D721Med (cell line): ENCODE measurements around the gene IRS1.

ENCODE experiments used
- DNase-seq: peaks from one replicate; pipeline ENCODE4 v3.0.0; 2011; ENCODE audit warnings: low spot score; ENCODE audit not compliant: insufficient read length
- FAIRE-seq: peaks from 2 replicates; lab custom pipeline; 2011; peaks lifted over from hg19 to GRCh38; lab: Jason Lieb, UNC
- TF ChIP-seq, protein P1 (sequence below): IDR thresholded peaks from 2 replicates; pipeline ENCODE4 v1.5.1; 2012; ENCODE audit warnings: mild to moderate bottlenecking, control low read depth; ENCODE audit not compliant: insufficient read depth; ENCODE audit errors: missing control alignments

Gene IRS1

DNA sequence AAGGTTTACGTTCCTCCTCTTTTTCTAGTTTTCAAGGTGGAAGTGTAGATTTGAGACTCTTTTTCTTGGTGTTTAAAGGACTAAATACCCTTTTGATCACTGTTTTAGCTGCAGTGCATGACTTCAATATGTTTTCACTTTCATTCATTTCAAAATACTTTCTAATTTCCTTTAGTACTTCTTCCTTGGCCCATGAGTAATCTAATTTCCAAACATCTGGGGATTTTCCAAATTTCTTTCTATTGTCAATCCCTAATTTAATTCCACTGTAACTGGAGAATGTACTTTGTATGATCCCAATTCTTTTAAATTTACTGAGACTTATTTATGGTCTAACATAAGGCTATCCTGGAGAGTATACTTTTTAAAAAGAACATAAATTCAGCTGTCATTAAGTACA is 32.4 kb upstream of the IRS1 start:
- DNase-seq, result no peak
- no peak for FAIRE-seq
- TF ChIP-seq, protein P1, sequence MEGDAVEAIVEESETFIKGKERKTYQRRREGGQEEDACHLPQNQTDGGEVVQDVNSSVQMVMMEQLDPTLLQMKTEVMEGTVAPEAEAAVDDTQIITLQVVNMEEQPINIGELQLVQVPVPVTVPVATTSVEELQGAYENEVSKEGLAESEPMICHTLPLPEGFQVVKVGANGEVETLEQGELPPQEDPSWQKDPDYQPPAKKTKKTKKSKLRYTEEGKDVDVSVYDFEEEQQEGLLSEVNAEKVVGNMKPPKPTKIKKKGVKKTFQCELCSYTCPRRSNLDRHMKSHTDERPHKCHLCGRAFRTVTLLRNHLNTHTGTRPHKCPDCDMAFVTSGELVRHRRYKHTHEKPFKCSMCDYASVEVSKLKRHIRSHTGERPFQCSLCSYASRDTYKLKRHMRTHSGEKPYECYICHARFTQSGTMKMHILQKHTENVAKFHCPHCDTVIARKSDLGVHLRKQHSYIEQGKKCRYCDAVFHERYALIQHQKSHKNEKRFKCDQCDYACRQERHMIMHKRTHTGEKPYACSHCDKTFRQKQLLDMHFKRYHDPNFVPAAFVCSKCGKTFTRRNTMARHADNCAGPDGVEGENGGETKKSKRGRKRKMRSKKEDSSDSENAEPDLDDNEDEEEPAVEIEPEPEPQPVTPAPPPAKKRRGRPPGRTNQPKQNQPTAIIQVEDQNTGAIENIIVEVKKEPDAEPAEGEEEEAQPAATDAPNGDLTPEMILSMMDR, result no peak

- DNase-seq, result no peak
- TF ChIP-seq, protein P1, result no peak
- FAIRE-seq, result no peak
Measured at GRCh38 chr2:226831266-226831665, 31.6 kb upstream of the IRS1 start.

GRCh38 chr2:226829721-226830631 is 30.4 kb upstream of the IRS1 start:
- TF ChIP-seq, protein P1, result no peak
- no peak for DNase-seq
- no peak for FAIRE-seq

DNA sequence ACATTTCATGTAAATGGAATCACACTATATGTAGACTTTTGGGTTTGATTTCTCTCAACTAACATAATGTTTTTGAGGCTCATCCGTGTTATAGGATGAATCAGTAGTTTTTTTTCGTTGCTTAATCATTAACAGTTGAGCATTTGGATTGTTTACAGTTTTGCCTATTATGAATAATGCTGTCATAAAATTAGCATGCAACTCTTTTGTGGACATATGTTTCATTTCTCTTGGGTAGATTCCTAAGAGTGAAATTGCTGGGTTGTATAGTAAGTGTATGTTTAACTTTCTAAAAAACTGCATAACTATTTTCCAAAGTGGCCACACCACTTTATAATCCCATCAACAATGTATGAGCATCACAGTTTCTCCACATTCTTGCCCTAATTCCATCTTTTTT is 28.6 kb upstream of the IRS1 start:
- TF ChIP-seq, protein P1, result no peak
- FAIRE-seq (no peak), DNase-seq (no peak)

GRCh38 chr2:226825056-226825455 is 25.4 kb upstream of the IRS1 start:
- TF ChIP-seq, protein P1, result no peak
- DNase-seq (no peak), FAIRE-seq (no peak)

DNA sequence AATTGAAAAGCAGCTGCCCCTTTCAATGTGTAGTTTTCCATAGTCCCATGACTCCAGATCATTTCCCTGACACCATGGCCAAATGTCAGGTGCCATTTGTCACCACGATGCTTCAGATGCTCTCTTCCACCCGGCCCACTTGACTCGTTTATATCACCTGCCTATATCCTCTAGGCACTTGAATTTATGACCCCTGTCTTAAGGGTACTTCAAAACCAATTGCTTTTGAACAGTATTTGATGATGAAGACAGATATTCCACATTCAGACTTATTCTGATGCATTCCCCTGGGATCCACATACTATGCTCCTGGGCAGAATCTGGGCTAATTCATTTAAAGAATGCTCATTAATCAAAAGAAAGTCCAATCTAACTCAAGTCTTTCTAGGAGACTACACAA is 19.3 kb upstream of the IRS1 start:
- TF ChIP-seq, protein P1, result no peak
- FAIRE-seq (no peak), DNase-seq (no peak)

GRCh38 chr2:226813148-226813701 is 13.6 kb upstream of the IRS1 start:
- TF ChIP-seq, protein P1, result peak; percentile 49
- DNase-seq (no peak), FAIRE-seq (peak; percentile 44)
